IMR-90 (cell line): ENCODE data around the gene PRSS1. TPM values are rescaled to one million over a fixed set of nuclear protein-coding genes. Genes with fewer than 3 reads are reported as not detected.

Source experiments
- ATAC-seq: fragments of 200-7000 bp; cut with Tn5 transposase; 2 replicates; pipeline ENCODE4 v1.9.1; 2020; ENCODE audit warnings: low read depth, mild to moderate bottlenecking, moderate library complexity
- BruUV-seq: library from RNA; stranded (reverse); fragments of 400-500 nt; replicated peaks from 2 replicates; lab custom pipeline; 2021; lab: Mats Ljungman, UMichigan
- CTCF ChIA-PET: fragments of 300-600 bp; formaldehyde crosslinking; extraction: SDS; loops from one replicate; lab custom pipeline; 2021; ENCODE audit warnings: antibody characterized with exemption; lab: Yijun Ruan, JAX
- POLR2A ChIA-PET: fragments of 300-600 bp; sonication (Branson Sonifier 250); formaldehyde crosslinking; loops from one replicate; lab custom pipeline; 2022; ENCODE audit warnings: antibody characterized with exemption; ENCODE audit not compliant: unreplicated experiment; lab: Charles Lee
- DNase-seq: peaks from one replicate; pipeline ENCODE4 v3.0.0; 2013
- H2AFZ ChIP-seq: replicated peaks from 2 replicates; pipeline ENCODE3; 2013; ENCODE audit warnings: low read length, mild to moderate bottlenecking; ENCODE audit not compliant: poor library complexity
- H2AK5ac ChIP-seq: 2 replicates; pipeline ENCODE4 v1.6.1; 2013; ENCODE audit warnings: low read depth, low read length, inconsistent platforms
- H2AK9ac ChIP-seq: replicated peaks from 2 replicates; pipeline ENCODE3; 2013; ENCODE audit warnings: mild to moderate bottlenecking, low read depth, low read length, moderate library complexity; ENCODE audit not compliant: poor library complexity
- H2BK120ac ChIP-seq: 2 replicates; pipeline ENCODE4 v1.6.1; 2013; ENCODE audit warnings: low read depth, low read length, inconsistent platforms
- H2BK15ac ChIP-seq: 3 replicates; pipeline ENCODE4 v1.6.1; 2013; ENCODE audit warnings: low read depth, low read length, inconsistent platforms
- H2BK20ac ChIP-seq: 2 replicates; pipeline ENCODE4 v1.6.1; 2013; ENCODE audit warnings: low read depth, mild to moderate bottlenecking, inconsistent platforms, low read length, moderate library complexity
- H2BK5ac ChIP-seq: 2 replicates; pipeline ENCODE4 v1.6.1; 2013; ENCODE audit warnings: mild to moderate bottlenecking, low read depth, low read length, inconsistent platforms; ENCODE audit not compliant: poor library complexity, severe bottlenecking
- H3K14ac ChIP-seq: replicated peaks from 2 replicates; pipeline ENCODE4 v1.6.1; 2013; ENCODE audit warnings: low read depth, low read length, inconsistent platforms
- H3K18ac ChIP-seq: 2 replicates; pipeline ENCODE4 v1.6.1; 2013; ENCODE audit warnings: low read depth, low read length, control low read depth
- H3K23ac ChIP-seq: 2 replicates; pipeline ENCODE4 v1.6.1; 2013; ENCODE audit warnings: low read depth, low read length, inconsistent platforms
- H3K27ac ChIP-seq: 2 replicates; pipeline ENCODE4 v1.5.1; 2013; ENCODE audit warnings: mild to moderate bottlenecking, control low read depth, low read length; ENCODE audit not compliant: insufficient read depth
- H3K27me3 ChIP-seq: 2 replicates; pipeline ENCODE4 v1.6.1; 2013; ENCODE audit warnings: low read length; ENCODE audit not compliant: control insufficient read depth, insufficient read depth
- H3K36me3 ChIP-seq: 2 replicates; pipeline ENCODE4 v1.6.1; 2013; ENCODE audit warnings: low read length, mixed read lengths; ENCODE audit not compliant: control insufficient read depth, insufficient read depth
- H3K4ac ChIP-seq: 2 replicates; pipeline ENCODE4 v1.6.1; 2013; ENCODE audit warnings: low read depth, low read length, inconsistent platforms
- H3K4me1 ChIP-seq: 2 replicates; pipeline ENCODE4 v1.6.1; 2013; ENCODE audit warnings: low read length, mixed read lengths; ENCODE audit not compliant: control insufficient read depth, insufficient read depth
- H3K4me2 ChIP-seq: 2 replicates; pipeline ENCODE4 v1.6.1; 2013; ENCODE audit warnings: low read depth, mild to moderate bottlenecking, control low read depth, low read length, moderate library complexity
- H3K4me3 ChIP-seq: 2 replicates; pipeline ENCODE4 v1.5.1; 2013; ENCODE audit warnings: low read depth, mild to moderate bottlenecking, control low read depth, low read length, moderate library complexity; ENCODE audit not compliant: insufficient read depth
- H3K56ac ChIP-seq: 2 replicates; pipeline ENCODE4 v1.6.1; 2013; ENCODE audit warnings: low read length, inconsistent platforms; ENCODE audit not compliant: insufficient read depth; ENCODE audit errors: extremely low read depth
- H3K79me1 ChIP-seq, 2 experiments: 2 replicates each; pipeline ENCODE4 v1.6.1; 2013; ENCODE audit warnings: low read length in 2 of 2, inconsistent platforms in 1 of 2, low read depth in 1 of 2
- H3K9ac ChIP-seq: 2 replicates; pipeline ENCODE4 v1.6.1; 2013; ENCODE audit warnings: low read depth, low read length, control low read depth
- H3K9me1 ChIP-seq: 2 replicates; pipeline ENCODE4 v1.6.1; 2013; ENCODE audit warnings: low read length, inconsistent platforms; ENCODE audit not compliant: insufficient read depth
- H3K9me3 ChIP-seq: 2 replicates; pipeline ENCODE4 v1.6.1; 2013; ENCODE audit warnings: low read length; ENCODE audit not compliant: control insufficient read depth, insufficient read depth
- H4K20me1 ChIP-seq: 2 replicates; pipeline ENCODE4 v1.6.1; 2013; ENCODE audit warnings: low read length, inconsistent platforms; ENCODE audit not compliant: insufficient read depth
- H4K5ac ChIP-seq: 2 replicates; pipeline ENCODE4 v1.6.1; 2013; ENCODE audit warnings: mild to moderate bottlenecking, low read depth, low read length, control low read depth
- H4K8ac ChIP-seq, 2 experiments: 2 replicates each; pipeline ENCODE4 v1.6.1; 2013; ENCODE audit warnings: low read depth in 2 of 2, low read length in 2 of 2, control low read depth in 1 of 2, inconsistent platforms in 1 of 2
- H4K91ac ChIP-seq: 2 replicates; pipeline ENCODE4 v1.6.1; 2013; ENCODE audit warnings: low read depth, low read length, inconsistent platforms; ENCODE audit not compliant: insufficient read depth
- BHLHE40 ChIP-seq: fragments of 150-350 bp; IDR thresholded peaks from 2 replicates; pipeline ENCODE4 v1.6.1; 2016; ENCODE audit warnings: mild to moderate bottlenecking, low read depth, low read length
- CTCF ChIP-seq: conservative IDR thresholded peaks from 2 replicates; pipeline ENCODE4 v1.5.1; 2012; ENCODE audit warnings: mild to moderate bottlenecking, low read depth, low read length, improper control_type of control experiment
- POLR2A ChIP-seq: IDR thresholded peaks from 2 replicates; pipeline ENCODE4 v1.6.1; 2012; ENCODE audit warnings: mild to moderate bottlenecking, low read depth, low read length
- RAD21 ChIP-seq: IDR thresholded peaks from 2 replicates; pipeline ENCODE4 v1.6.1; 2012; ENCODE audit warnings: low read length, improper control_type of control experiment
- RCOR1 ChIP-seq: IDR thresholded peaks from 2 replicates; pipeline ENCODE4 v1.6.1; 2012; ENCODE audit warnings: mild to moderate bottlenecking, low read length, improper control_type of control experiment; ENCODE audit not compliant: insufficient replicate concordance
- SMC3 ChIP-seq: fragments of 150-350 bp; IDR thresholded peaks from 2 replicates; pipeline ENCODE4 v1.6.1; 2016; ENCODE audit warnings: low read depth, mild to moderate bottlenecking, antibody characterized with exemption, low read length, moderate library complexity
- USF2 ChIP-seq: fragments of 150-350 bp; IDR thresholded peaks from 2 replicates; pipeline ENCODE4 v1.6.1; 2017; ENCODE audit warnings: mild to moderate bottlenecking, antibody characterized with exemption, low read length, low read depth
- WGBS, 2 experiments: methylation state at CpG; one replicate each; pipeline versions ENCODE4 v1.1.5 to v1.1.7; 2013; ENCODE audit warnings: missing lambda C conversion rate in 2 of 2; ENCODE audit not compliant: insufficient read length in 1 of 2; ENCODE audit errors: extremely low coverage in 2 of 2; 5-methylcytosine and 5-hydroxymethylcytosine counted together
- dilution Hi-C: fragments of 300-500 bp; cut with HindIII; formaldehyde crosslinking; loops from one replicate; pipeline ENCODE4 v1.14.3; 2018; ENCODE audit warnings: low sequenced_read_pairs; ENCODE audit not compliant: unreplicated experiment
- in situ Hi-C: fragments of 300-500 bp; cut with MboI; formaldehyde crosslinking; loops from 3 replicates; pipeline ENCODE4 v1.14.3; 2019; ENCODE audit warnings: low sequenced_read_pairs, inconsistent platforms, mixed read lengths
- intact Hi-C: fragments of 100-400 bp; cut with micrococcal nuclease; formaldehyde crosslinking; loops from 2 replicates; pipeline ENCODE4 v1.10.0; 2022
- polyA plus RNA-seq, 3 experiments: library from polyadenylated mRNA; depleted of rRNA; stranded (reverse); fragments of >200 nt; gene quantifications; 2 replicates each; pipeline ENCODE4 v1.2.3, GENCODE V29; 2012; ENCODE audit warnings: low replicate concordance in 1 of 3
- total RNA-seq: library from RNA; depleted of rRNA; stranded (reverse); fragments of >200 nt; gene quantifications from 2 replicates; pipeline ENCODE4 v1.2.3, GENCODE V29; 2012

Gene PRSS1
- total and polyA plus RNA-seq, 2 of the 4 experiments (the other 2 are of a cell fraction) = not detected

GRCh38 chr7:142798451-142799436 is 49.5 kb downstream of the PRSS1 start:
- BruUV-seq = no TSS peak
- ChIA-PET POLR2A (no interaction called here), CTCF (interaction anchor here (1.6 to 1.7 kb wide), 2 partner anchors 12 to 15 kb away, joined by 6 to 7 read pairs; no protein-coding TSS in a partner anchor)
- H2AFZ ChIP-seq = no peak overlapping the region
- no peak overlapping the region for H3K14ac ChIP-seq
- no peaks in the 10 kb centered on the region for H3K9me3 ChIP-seq
- no peak overlapping the region for H3K4ac ChIP-seq
- no peak overlapping the region for H2BK20ac ChIP-seq
- H2BK120ac ChIP-seq = no peak overlapping the region
- dilution Hi-C loops = loop anchor here (25.0 kb wide), 1 partner anchor 286 kb away; no protein-coding TSS in a partner anchor
- no peak overlapping the region for H4K91ac ChIP-seq
- H2AK9ac ChIP-seq = no peak overlapping the region
- no peak overlapping the region for H4K8ac ChIP-seq
- no peak overlapping the region for H3K18ac ChIP-seq
- H2BK5ac ChIP-seq = no peak overlapping the region
- H3K27ac ChIP-seq = no peak overlapping the region
- no peak for DNase-seq
- TF ChIP-seq USF2 (no peak), RCOR1 (no peak), BHLHE40 (no peak), POLR2A (no peak), SMC3 (no peak), CTCF (no peak), RAD21 (no peak)
- no peak overlapping the region for H3K4me2 ChIP-seq
- no peaks in the 10 kb centered on the region for H3K4me1 ChIP-seq
- intact Hi-C loops = no loop called here
- no peak overlapping the region for H3K4me3 ChIP-seq
- no peaks in the 10 kb centered on the region for H3K9me1 ChIP-seq
- no peaks in the 10 kb centered on the region for H3K36me3 ChIP-seq
- H4K5ac ChIP-seq = no peak overlapping the region
- no peaks in the 10 kb centered on the region for H4K20me1 ChIP-seq
- H3K9ac ChIP-seq = no peak overlapping the region
- 63% methylated on average over 4 of the region's 11 CpGs; no CpG with 5 or more reads in 1 of the 2 experiments for WGBS, 2 experiments
- in situ Hi-C loops = no loop called here
- ATAC-seq = no peak
- no peak overlapping the region for H2AK5ac ChIP-seq
- no peaks in the 10 kb centered on the region for H3K79me1 ChIP-seq
- H3K56ac ChIP-seq = no peak overlapping the region
- peaks cover 64% of the 10 kb centered on the region for H3K27me3 ChIP-seq
- H3K23ac ChIP-seq = no peak overlapping the region
- no peak overlapping the region for H2BK15ac ChIP-seq
